Measurements from ENCODE around the gene KANSL1. TPM values are rescaled to one million over a fixed set of nuclear protein-coding genes. Genes with fewer than 3 reads are reported as not detected.
"Not testable (repeated sequence)": the region's sequence is repeated elsewhere in the genome, so short reads cannot be mapped to it uniquely, and the experiment has no call there.

The KANSL1 gene
- total RNA-seq, 1 donor from 2014 or later = 136 TPM

- no peak overlapping the region for H3K27ac ChIP-seq
- H3K4me3 ChIP-seq = no peak overlapping the region
- Mint-ChIP-seq H3K27me3 (ENCODE audit: insufficient read depth, low read depth) (peaks cover 7% of the 10 kb centered on the region), H3K27ac (no peak overlapping the region), H3K4me1 (peaks cover 35% of the 10 kb centered on the region), H3K9me3 (no peaks in the 10 kb centered on the region), H3K4me3 (no peak overlapping the region), H3K36me3 (peaks cover 11% of the 10 kb centered on the region)
- peaks cover 100% of the 10 kb centered on the region for H3K79me2 ChIP-seq (ENCODE audit: low read depth)
- H3K9ac ChIP-seq = no peak overlapping the region
- H3K27me3 ChIP-seq = no peaks in the 10 kb centered on the region
- H3F3A ChIP-seq (ENCODE audit: low read depth) = peaks cover 18% of the 10 kb centered on the region
- no peak for TF ChIP-seq EZH2phosphoT487 (IDR thresholded peaks at IDR 0.05)
- TF ChIP-seq EZH2 (IDR thresholded peaks at IDR 0.05) = no peak
- TF ChIP-seq CTCF (IDR thresholded peaks at IDR 0.05) = no peak
- H3K9me3 ChIP-seq (ENCODE audit: low read depth) = no peaks in the 10 kb centered on the region
- no peak for DNase-seq (ENCODE audit: low spot score)
- H3K4me1 ChIP-seq = peaks cover 43% of the 10 kb centered on the region
- peaks cover 100% of the 10 kb centered on the region for H4K20me1 ChIP-seq (ENCODE audit: low read depth)
- H3K4me2 ChIP-seq = peak overlapping the region; percentile 8
- H3K36me3 ChIP-seq = no peaks in the 10 kb centered on the region
- no peak overlapping the region for H2AFZ ChIP-seq (replicated peaks)
These were observed 85.1 kb downstream of the KANSL1 start for GRCh38 chr17:46108120-46108519.

- H4K20me1 ChIP-seq (ENCODE audit: low read depth) = peaks cover 100% of the 10 kb centered on the region
- Mint-ChIP-seq H3K4me1 (peaks cover 36% of the 10 kb centered on the region), H3K36me3 (peaks cover 11% of the 10 kb centered on the region), H3K27me3 (ENCODE audit: insufficient read depth, low read depth) (peaks cover 5% of the 10 kb centered on the region), H3K9me3 (no peaks in the 10 kb centered on the region), H3K27ac (peak overlapping the region; percentile 6), H3K4me3 (no peak overlapping the region)
- H3K27ac ChIP-seq = no peak overlapping the region
- H3K4me3 ChIP-seq = no peak overlapping the region
- no peak overlapping the region for H2AFZ ChIP-seq (replicated peaks)
- H3K9ac ChIP-seq = no peak overlapping the region
- peak overlapping the region; percentile 32 for H3K4me2 ChIP-seq
- TF ChIP-seq EZH2 (IDR thresholded peaks at IDR 0.05) = no peak
- no peak for TF ChIP-seq EZH2phosphoT487 (IDR thresholded peaks at IDR 0.05)
- TF ChIP-seq CTCF (IDR thresholded peaks at IDR 0.05) = no peak
- peaks cover 100% of the 10 kb centered on the region for H3K79me2 ChIP-seq (ENCODE audit: low read depth)
- DNase-seq (ENCODE audit: low spot score) = peak; percentile 21
- peaks cover 18% of the 10 kb centered on the region for H3F3A ChIP-seq (ENCODE audit: low read depth)
- no peaks in the 10 kb centered on the region for H3K27me3 ChIP-seq
- peaks cover 45% of the 10 kb centered on the region for H3K4me1 ChIP-seq
- H3K36me3 ChIP-seq = no peaks in the 10 kb centered on the region
- H3K9me3 ChIP-seq (ENCODE audit: low read depth) = no peaks in the 10 kb centered on the region
These were observed 86.1 kb downstream of the KANSL1 start for GRCh38 chr17:46106966-46107644.

GRCh38 chr17:46102806-46103205, 90.4 kb downstream of the KANSL1 start:
- H3K27me3 Mint-ChIP-seq (ENCODE audit: insufficient read depth, low read depth); DNase-seq (ENCODE audit: low spot score); H3K4me2 ChIP-seq; H3K9ac ChIP-seq; H3K27me3 ChIP-seq; H2AFZ ChIP-seq (replicated peaks); H3K4me3 ChIP-seq; H3K27ac Mint-ChIP-seq; H3K36me3 Mint-ChIP-seq; H3K36me3 ChIP-seq; H3K9me3 Mint-ChIP-seq; H3K9me3 ChIP-seq (ENCODE audit: low read depth); H3K4me3 Mint-ChIP-seq; H3K27ac ChIP-seq: not testable (repeated sequence)
- H3K4me1 ChIP-seq = peaks cover 19% of the 10 kb centered on the region
- H3K4me1 Mint-ChIP-seq = peaks cover 27% of the 10 kb centered on the region
- H3F3A ChIP-seq (ENCODE audit: low read depth) = peaks cover 10% of the 10 kb centered on the region
- peaks cover 99% of the 10 kb centered on the region for H3K79me2 ChIP-seq (ENCODE audit: low read depth)
- peaks cover 97% of the 10 kb centered on the region for H4K20me1 ChIP-seq (ENCODE audit: low read depth)

- not testable (repeated sequence) for H3K4me3 ChIP-seq; H3K36me3 ChIP-seq; H2AFZ ChIP-seq (replicated peaks); DNase-seq (ENCODE audit: low spot score); H3K36me3 Mint-ChIP-seq; H3K9me3 Mint-ChIP-seq; H3K27me3 ChIP-seq; H3K4me2 ChIP-seq; H3K4me3 Mint-ChIP-seq; H3K27ac ChIP-seq; H3K27ac Mint-ChIP-seq; H3F3A ChIP-seq (ENCODE audit: low read depth); H3K9ac ChIP-seq; H3K27me3 Mint-ChIP-seq (ENCODE audit: insufficient read depth, low read depth); H3K9me3 ChIP-seq (ENCODE audit: low read depth)
- Histone ChIP-seq H3K79me2 (ENCODE audit: low read depth) (peaks cover 99% of the 10 kb centered on the region), H4K20me1 (ENCODE audit: low read depth) (peaks cover 95% of the 10 kb centered on the region), H3K4me1 (peaks cover 11% of the 10 kb centered on the region)
- peaks cover 20% of the 10 kb centered on the region for H3K4me1 Mint-ChIP-seq
These were observed 91.2 kb downstream of the KANSL1 start for GRCh38 chr17:46101785-46102617.
